ENCODE measurements around the gene PJVK. TPM values are rescaled to one million over a fixed set of nuclear protein-coding genes. Genes with fewer than 3 reads are reported as not detected.

PJVK gene
- total RNA-seq, 6 donors from 2014 or later, result 1.7 to 3.7 (median 2.1) TPM; not detected in 1

GRCh38 chr2:178478439-178479274, 27.5 kb downstream of the PJVK start, which contains the start of gene FKBP7:
TSS of gene FKBP7 (minus strand) at chr2:178478600. CDS start at chr2:178478499, 101 bp downstream.
- peak within 1 kb of the TSS; percentile 89 to 97 (median 94) for H3K27ac ChIP-seq
- no peaks in the 10 kb centered on the region for H3K27me3 ChIP-seq
- peaks cover 29 to 40% (median 36%) of the 10 kb centered on the region in 4 donors for H3K4me1 ChIP-seq
- H3K36me3 ChIP-seq, result no peaks in the 10 kb centered on the region
- 1 to 2% methylated on average over 47 to 55 of the region's 56 CpGs for WGBS, 2 donors
- H3K9me3 ChIP-seq, result no peaks in the 10 kb centered on the region
- ATAC-seq (ENCODE audit: low FRiP score in 2 of 2), result peak; percentile 94 to 96
- peak within 1 kb of the TSS; percentile 53 to 83 (median 62) for H3K4me3 ChIP-seq
- DNase-seq, result peak; percentile 91 to 97
- TF ChIP-seq POLR2AphosphoS5 (IDR thresholded peaks at IDR 0.05), result peak; percentile 76 to 79
- no peak for TF ChIP-seq EP300 (IDR thresholded peaks at IDR 0.05)
- TF ChIP-seq, protein P1, sequence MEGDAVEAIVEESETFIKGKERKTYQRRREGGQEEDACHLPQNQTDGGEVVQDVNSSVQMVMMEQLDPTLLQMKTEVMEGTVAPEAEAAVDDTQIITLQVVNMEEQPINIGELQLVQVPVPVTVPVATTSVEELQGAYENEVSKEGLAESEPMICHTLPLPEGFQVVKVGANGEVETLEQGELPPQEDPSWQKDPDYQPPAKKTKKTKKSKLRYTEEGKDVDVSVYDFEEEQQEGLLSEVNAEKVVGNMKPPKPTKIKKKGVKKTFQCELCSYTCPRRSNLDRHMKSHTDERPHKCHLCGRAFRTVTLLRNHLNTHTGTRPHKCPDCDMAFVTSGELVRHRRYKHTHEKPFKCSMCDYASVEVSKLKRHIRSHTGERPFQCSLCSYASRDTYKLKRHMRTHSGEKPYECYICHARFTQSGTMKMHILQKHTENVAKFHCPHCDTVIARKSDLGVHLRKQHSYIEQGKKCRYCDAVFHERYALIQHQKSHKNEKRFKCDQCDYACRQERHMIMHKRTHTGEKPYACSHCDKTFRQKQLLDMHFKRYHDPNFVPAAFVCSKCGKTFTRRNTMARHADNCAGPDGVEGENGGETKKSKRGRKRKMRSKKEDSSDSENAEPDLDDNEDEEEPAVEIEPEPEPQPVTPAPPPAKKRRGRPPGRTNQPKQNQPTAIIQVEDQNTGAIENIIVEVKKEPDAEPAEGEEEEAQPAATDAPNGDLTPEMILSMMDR (IDR thresholded peaks at IDR 0.05), result peak; percentile 61 to 80 (median 74)
- peak in 3 of 4 donors; percentile 59 to 81 (median 62) for TF ChIP-seq POLR2A (IDR thresholded peaks at IDR 0.05)

- no peak for TF ChIP-seq POLR2AphosphoS5 (IDR thresholded peaks at IDR 0.05)
- TF ChIP-seq EP300 (IDR thresholded peaks at IDR 0.05), result no peak
- TF ChIP-seq, protein P1 (IDR thresholded peaks at IDR 0.05), result no peak
- no peak for TF ChIP-seq POLR2A (IDR thresholded peaks at IDR 0.05)
- Histone ChIP-seq H3K4me1 (peaks cover 29 to 46% (median 42%) of the 10 kb centered on the region in 4 donors), H3K36me3 (no peaks in the 10 kb centered on the region), H3K9me3 (no peaks in the 10 kb centered on the region), H3K4me3 (peak overlapping the region in 3 of 4 donors; percentile 58 to 83 (median 67)), H3K27me3 (no peaks in the 10 kb centered on the region), H3K27ac (peak overlapping the region; percentile 89 to 97 (median 94))
- DNase-seq (no peak), ATAC-seq (ENCODE audit: low FRiP score in 2 of 2) (no peak)
- 52 to 54% methylated on average over 4 of the region's 4 CpGs for WGBS, 2 donors
Observed at GRCh38 chr2:178479275-178479616, 28.1 kb downstream of the PJVK start.

DNA sequence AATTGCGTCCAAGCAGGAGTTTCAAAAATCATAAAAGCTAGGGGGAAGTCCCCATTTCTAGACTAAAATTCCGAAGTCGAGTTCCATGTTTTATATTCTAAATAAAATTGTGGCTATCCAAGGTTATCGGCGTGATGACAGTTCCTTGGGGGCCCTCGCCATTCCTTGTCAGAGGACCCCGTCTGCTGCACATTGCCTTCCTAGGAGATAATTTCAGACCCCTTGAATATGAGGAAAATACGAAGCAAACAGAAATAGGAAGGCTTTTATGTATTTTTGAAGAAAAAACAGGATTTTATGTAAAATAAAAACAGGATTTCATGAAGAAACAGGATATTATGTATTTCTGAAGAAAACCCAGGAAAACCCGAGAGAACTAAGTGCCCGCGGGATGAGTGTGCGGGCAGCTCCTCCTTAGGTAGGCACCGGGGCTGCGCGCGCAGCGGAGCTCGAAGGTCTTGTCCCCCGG, 28.6 kb downstream of the PJVK start:
- DNase-seq (no peak), ATAC-seq (ENCODE audit: low FRiP score in 2 of 2) (no peak)
- Histone ChIP-seq H3K4me1 (peaks cover 29 to 51% (median 47%) of the 10 kb centered on the region in 4 donors), H3K36me3 (no peaks in the 10 kb centered on the region), H3K9me3 (no peaks in the 10 kb centered on the region), H3K27me3 (no peaks in the 10 kb centered on the region), H3K4me3 (peak overlapping the region in 3 of 4 donors; percentile 68 to 91 (median 83)), H3K27ac (peak overlapping the region; percentile 89 to 97 (median 94))
- TF ChIP-seq POLR2AphosphoS5 (IDR thresholded peaks at IDR 0.05) (no peak), EP300 (IDR thresholded peaks at IDR 0.05) (no peak), POLR2A (IDR thresholded peaks at IDR 0.05) (no peak)
- TF ChIP-seq, protein P1 (IDR thresholded peaks at IDR 0.05), result no peak
- WGBS, 2 donors, result 26% methylated on average over 19 of the region's 19 CpGs

DNA sequence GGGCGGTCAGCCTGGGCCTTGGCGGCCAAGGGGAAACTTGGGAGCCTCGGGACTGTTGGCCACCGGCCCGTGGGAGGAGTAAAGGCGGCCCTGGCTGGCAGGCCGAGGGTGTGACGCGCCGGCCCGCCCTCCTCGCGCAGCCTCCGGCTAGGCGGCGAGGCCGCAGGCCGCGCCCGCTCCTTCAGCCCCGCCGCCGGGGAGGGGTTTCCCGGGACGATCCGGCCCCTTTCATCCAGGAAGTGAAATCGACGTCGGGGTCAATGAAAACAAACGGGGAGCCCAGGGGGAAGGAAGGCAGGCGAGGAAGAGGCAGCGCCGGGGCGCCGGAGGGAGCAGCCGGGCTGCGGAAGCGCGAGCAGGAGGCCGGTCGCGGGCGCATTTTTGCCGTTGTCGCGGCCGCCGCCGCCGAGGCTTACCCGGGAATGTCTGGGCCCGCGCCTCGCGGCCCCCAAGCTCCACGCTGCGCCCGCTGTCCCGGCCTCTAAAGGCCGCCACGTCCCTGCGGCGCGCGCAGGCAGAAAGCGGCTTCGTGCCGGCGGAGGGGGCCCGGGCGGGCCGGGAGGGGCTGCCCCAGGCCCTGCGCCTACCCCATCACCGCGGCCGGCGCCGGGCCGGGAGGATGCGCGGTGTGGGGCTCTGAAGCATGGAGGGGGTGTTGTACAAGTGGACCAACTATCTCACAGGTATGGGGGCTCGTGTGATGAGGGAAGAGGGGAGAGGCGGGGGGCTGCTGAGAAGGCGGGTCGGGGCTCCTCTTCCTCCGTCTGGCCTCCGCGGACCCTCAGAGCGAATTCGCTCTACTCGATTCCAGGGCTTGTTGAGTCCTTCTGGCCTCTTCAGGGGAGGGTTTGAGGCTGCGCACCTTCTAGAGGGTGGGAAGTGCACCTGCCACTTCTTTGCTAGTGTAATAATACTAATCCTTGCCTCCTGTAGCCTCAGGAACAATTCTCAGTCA, 29.3 kb downstream of the PJVK start, which contains the start of gene PLEKHA3:
Gene PLEKHA3 (plus strand): TSS at position 231 of the 955 bp plus-strand sequence. CDS start 413 bp downstream, at position 644.
- ATAC-seq (ENCODE audit: low FRiP score in 2 of 2), result peak; percentile 96
- Histone ChIP-seq H3K27me3 (no peaks in the 10 kb centered on the region), H3K27ac (peak within 1 kb of the TSS; percentile 89 to 97 (median 94)), H3K9me3 (no peaks in the 10 kb centered on the region), H3K4me1 (peaks cover 29 to 58% (median 52%) of the 10 kb centered on the region in 4 donors), H3K4me3 (peak within 1 kb of the TSS; percentile 68 to 91 (median 86)), H3K36me3 (no peaks in the 10 kb centered on the region)
- DNase-seq, result peak; percentile 97 to 98
- WGBS, 2 donors, result 0% methylated on average over 17 to 53 of the region's 92 CpGs
- peak; percentile 63 to 92 for TF ChIP-seq POLR2AphosphoS5 (IDR thresholded peaks at IDR 0.05)
- TF ChIP-seq, protein P1 (IDR thresholded peaks at IDR 0.05), result peak in 1 of 6 experiments; percentile 38
- peak in 3 of 4 donors; percentile 87 to 93 (median 88) for TF ChIP-seq POLR2A (IDR thresholded peaks at IDR 0.05)
- TF ChIP-seq EP300 (IDR thresholded peaks at IDR 0.05), result peak in 1 of 4 donors; percentile 16
